ENCODE data around the gene SPESP1. TPM values are rescaled to one million over a fixed set of nuclear protein-coding genes. Genes with fewer than 3 reads are reported as not detected.

The SPESP1 gene
- total and polyA plus RNA-seq, 8 donors = 0.28 to 1.5 (median 0.77) TPM

GRCh38 chr15:68979006-68979405 lies 48.7 kb downstream of the SPESP1 start:
- FAIRE-seq (no peak), ATAC-seq (no peak), DNase-seq (no peak)
- H3K36me3 ChIP-seq = no peaks in the 10 kb centered on the region
- H3K9me3 ChIP-seq = no peaks in the 10 kb centered on the region
- no peak overlapping the region for H3K27ac ChIP-seq
- intact Hi-C loops (cut with DNase I) = no loop called here
- 71 to 72% methylated on average over 3 of the region's 3 CpGs for WGBS, 2 donors
- no peak overlapping the region for H3K4me3 ChIP-seq
- H3K27me3 ChIP-seq = no peaks in the 10 kb centered on the region
- no peaks in the 10 kb centered on the region for H3K4me1 ChIP-seq
- TF ChIP-seq, protein P1, sequence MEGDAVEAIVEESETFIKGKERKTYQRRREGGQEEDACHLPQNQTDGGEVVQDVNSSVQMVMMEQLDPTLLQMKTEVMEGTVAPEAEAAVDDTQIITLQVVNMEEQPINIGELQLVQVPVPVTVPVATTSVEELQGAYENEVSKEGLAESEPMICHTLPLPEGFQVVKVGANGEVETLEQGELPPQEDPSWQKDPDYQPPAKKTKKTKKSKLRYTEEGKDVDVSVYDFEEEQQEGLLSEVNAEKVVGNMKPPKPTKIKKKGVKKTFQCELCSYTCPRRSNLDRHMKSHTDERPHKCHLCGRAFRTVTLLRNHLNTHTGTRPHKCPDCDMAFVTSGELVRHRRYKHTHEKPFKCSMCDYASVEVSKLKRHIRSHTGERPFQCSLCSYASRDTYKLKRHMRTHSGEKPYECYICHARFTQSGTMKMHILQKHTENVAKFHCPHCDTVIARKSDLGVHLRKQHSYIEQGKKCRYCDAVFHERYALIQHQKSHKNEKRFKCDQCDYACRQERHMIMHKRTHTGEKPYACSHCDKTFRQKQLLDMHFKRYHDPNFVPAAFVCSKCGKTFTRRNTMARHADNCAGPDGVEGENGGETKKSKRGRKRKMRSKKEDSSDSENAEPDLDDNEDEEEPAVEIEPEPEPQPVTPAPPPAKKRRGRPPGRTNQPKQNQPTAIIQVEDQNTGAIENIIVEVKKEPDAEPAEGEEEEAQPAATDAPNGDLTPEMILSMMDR (IDR thresholded peaks at IDR 0.05) = no peak

DNA sequence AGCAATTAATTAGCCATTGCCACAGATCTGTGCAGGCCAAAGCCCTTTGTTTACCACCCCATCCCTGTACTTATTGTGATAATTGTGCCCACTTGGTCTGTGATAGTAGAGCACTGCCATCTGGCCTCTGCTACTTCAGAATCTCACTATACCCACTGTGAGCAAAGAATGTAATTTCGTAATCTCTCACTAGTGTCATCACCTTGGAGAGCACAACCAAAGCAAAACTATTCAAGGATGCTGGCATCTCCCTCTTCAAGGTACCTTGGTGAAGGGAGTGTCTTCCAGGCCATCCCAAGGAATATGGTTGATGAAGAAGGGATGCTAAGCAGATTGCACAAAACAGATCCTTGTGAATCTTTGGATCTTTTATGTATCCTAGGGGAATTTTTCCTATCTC lies 49.5 kb downstream of the SPESP1 start:
- Histone ChIP-seq H3K9me3 (no peaks in the 10 kb centered on the region), H3K36me3 (no peaks in the 10 kb centered on the region), H3K27ac (no peak overlapping the region), H3K27me3 (no peaks in the 10 kb centered on the region), H3K4me1 (no peaks in the 10 kb centered on the region), H3K4me3 (no peak overlapping the region)
- FAIRE-seq (no peak), DNase-seq (no peak), ATAC-seq (no peak)
- TF ChIP-seq, protein P1 (IDR thresholded peaks at IDR 0.05) = no peak
- intact Hi-C loops (cut with DNase I) = no loop called here
- WGBS, 2 donors = 67 to 81% methylated on average over 1 of the region's 1 CpG

GRCh38 chr15:68980786-68981185 lies 50.5 kb downstream of the SPESP1 start:
- Histone ChIP-seq H3K9me3 (no peaks in the 10 kb centered on the region), H3K27me3 (no peaks in the 10 kb centered on the region), H3K4me1 (no peaks in the 10 kb centered on the region), H3K27ac (no peak overlapping the region), H3K4me3 (no peak overlapping the region), H3K36me3 (no peaks in the 10 kb centered on the region)
- TF ChIP-seq, protein P1 (IDR thresholded peaks at IDR 0.05) = no peak
- DNase-seq (no peak), FAIRE-seq (no peak), ATAC-seq (no peak)
- intact Hi-C loops (cut with DNase I) = no loop called here

GRCh38 chr15:68981941-68982340 lies 51.6 kb downstream of the SPESP1 start:
- TF ChIP-seq, protein P1 (IDR thresholded peaks at IDR 0.05) = no peak
- H3K27me3 ChIP-seq = no peaks in the 10 kb centered on the region
- WGBS, 2 donors = 93 to 94% methylated on average over 4 of the region's 4 CpGs
- no peak overlapping the region for H3K4me3 ChIP-seq
- H3K9me3 ChIP-seq = no peaks in the 10 kb centered on the region
- no peaks in the 10 kb centered on the region for H3K4me1 ChIP-seq
- no peak overlapping the region for H3K27ac ChIP-seq
- H3K36me3 ChIP-seq = no peaks in the 10 kb centered on the region
- intact Hi-C loops (cut with DNase I) = no loop called here
- DNase-seq (no peak), FAIRE-seq (no peak), ATAC-seq (no peak)

GRCh38 chr15:68982976-68983563 lies 52.7 kb downstream of the SPESP1 start:
- no peak for DNase-seq
- no peak overlapping the region for H3K27ac ChIP-seq
- no peaks in the 10 kb centered on the region for H3K9me3 ChIP-seq
- 91 to 92% methylated on average over 6 of the region's 6 CpGs for WGBS, 2 donors
- H3K27me3 ChIP-seq = no peaks in the 10 kb centered on the region
- TF ChIP-seq, protein P1 (IDR thresholded peaks at IDR 0.05) = no peak
- no peaks in the 10 kb centered on the region for H3K4me1 ChIP-seq
- H3K4me3 ChIP-seq = no peak overlapping the region
- intact Hi-C loops (cut with DNase I) = no loop called here
- no peak for FAIRE-seq
- ATAC-seq = no peak
- H3K36me3 ChIP-seq = no peaks in the 10 kb centered on the region
